Cortex of kidney (tissue), 1 donor: ENCODE data around the gene GPD2.
"Not testable (repeated sequence)": the region's sequence is repeated elsewhere in the genome, so short reads cannot be mapped to it uniquely, and the experiment has no call there.

Experiments used
- DNase-seq: peaks from one replicate; lab custom pipeline; 2025; lab: John Stamatoyannopoulos, UW

Gene GPD2

DNA sequence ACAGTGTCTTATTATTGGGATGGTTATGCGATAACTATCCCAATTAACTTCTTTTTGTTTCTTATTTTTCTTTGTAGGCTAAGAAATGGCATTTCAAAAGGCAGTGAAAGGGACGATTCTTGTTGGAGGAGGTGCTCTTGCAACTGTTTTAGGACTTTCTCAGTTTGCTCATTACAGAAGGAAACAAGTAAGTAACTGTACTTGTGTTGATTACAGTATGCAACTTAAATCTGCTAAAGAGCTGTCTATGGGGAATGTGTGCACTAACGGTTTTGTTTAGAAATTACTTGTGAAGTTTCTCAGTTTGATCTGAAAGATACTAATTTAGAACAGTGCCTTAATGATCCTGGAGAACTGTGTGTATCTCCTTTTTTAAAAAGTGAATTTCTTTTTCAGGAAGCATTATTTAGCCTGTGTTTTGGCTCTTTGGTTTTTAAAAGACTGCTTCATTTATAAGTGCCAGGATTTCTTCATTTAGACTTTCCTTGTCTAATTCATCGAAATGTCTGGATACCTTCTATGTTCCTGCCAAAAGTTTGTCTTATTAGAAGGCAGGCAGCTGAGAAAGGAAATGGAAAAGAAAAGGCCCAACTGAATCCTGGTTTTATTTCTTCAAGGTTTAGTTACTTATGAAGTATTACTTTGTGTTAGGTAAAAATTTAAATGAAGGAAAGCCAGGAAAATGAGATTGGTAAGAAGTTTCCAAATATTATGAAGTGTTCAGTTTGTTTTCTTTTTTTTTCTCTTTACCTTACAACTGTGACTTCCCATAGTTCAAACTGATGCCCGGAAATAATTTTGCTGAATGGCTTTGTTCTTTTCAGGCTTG lies 40.1 kb downstream of the GPD2 start:
- DNase-seq = no peak

DNA sequence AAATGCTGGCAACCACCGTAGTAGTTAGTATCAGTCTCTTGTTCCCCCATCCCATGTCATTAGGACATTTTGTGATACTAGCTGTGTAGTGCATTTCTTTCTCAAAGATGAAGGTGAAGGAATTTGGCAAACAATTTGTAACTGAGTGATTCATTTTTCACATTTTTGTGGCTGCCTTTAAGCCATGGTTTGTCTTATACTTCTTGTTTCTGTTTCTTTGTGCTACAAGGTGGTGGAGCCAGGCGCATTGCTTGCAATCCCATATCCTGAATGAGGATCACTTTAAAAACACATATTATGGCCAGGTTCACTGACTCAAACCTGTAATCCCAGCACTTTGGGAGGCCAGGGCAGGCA lies 40.6 kb downstream of the GPD2 start:
- no peak for DNase-seq

DNA sequence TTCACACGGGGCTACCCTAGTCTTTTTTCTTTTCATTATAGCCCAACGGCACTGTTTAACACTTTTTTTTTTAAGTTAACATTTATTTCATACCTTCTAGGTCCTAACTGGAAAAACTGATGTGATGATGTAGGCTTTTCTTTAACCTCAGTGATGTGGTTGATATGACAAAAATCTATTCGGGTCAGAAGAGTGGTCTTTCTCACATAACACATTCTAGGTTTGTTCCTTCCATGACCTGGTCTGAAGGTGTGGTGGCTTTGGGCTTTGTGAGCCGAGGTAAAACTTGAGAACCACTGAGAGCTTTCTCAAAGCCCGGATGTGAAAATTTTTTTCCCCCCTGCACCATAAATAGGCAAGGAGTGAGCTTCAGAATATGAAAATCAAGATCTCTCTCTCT lies 44.2 kb downstream of the GPD2 start:
- DNase-seq = no peak

DNA sequence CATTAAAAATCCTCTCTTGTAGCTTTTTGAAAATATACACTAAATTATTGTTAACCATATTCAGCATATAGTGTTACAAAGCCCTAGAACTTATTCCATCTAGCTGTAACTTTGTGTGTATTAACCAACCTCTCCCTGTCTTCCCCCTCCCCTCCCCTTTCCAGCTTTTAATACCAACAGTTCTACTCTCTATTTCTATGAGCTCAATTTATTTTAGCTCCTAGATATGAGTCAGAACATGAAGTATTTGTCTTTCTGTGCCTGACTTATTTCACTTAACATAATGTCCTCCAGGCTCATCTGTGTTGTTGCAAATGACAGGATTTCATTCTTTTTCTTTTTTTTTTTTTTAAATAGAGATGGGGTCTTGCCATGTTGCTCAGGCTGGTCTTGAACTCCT lies 45.1 kb downstream of the GPD2 start:
- no peak for DNase-seq

DNA sequence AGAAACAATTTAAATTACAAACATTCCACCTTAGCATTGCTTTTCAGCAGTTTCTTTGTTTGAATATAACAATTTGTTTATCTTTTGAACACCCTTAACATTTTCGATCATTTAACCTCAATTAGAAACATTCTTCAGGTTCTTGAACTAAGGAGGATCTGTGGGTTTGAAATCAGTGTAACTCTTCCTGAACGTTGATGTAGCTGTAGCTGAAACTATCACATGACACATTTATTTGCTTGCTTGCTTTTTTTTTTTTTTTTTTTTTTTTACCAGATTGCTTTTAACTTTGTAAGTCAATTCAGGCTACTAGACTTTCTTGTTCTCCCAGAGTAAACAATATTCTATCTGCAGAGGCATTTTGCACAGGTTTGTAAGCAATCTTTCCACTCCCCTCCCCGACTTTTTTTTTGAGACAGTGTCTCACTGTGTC lies 47.6 kb downstream of the GPD2 start:
- no peak for DNase-seq

DNA sequence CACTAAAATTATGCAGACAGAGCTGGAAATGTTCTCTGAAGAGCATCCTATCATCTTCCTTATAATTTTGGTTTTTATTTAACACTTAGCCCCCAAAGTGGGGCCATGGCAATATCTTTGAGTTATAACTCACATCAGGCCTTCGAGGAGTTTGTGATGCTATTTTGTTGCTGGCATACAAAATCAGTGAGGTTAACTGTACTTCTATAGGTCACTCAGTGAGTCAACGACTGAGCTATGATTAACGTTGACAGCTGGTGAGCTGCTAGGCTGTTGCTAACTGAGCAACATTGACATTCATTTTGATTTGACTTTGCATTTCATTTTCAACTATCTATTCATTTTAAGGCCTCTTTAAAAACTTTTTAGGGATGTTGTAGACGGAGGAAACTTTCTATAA lies 50.0 kb downstream of the GPD2 start:
- DNase-seq = no peak

DNA sequence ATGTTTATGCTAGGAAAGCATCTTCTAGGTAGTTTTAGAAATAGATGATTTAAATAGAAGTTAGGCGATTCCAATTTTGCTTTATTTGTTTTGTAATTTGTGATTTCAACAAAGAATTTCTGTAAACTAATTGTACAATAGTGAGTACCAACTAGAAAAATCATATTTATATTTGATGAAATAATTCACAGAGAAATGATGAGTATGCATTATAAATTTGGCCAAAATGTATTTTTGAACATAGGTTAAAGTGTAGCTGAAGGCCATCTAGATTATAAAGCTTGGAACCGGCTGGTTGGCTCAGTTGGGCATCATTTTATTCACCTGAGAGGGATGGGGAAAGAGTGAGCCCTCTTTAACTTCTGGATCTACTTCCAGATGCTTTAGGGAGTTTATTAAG lies 50.4 kb downstream of the GPD2 start:
- no peak for DNase-seq

DNA sequence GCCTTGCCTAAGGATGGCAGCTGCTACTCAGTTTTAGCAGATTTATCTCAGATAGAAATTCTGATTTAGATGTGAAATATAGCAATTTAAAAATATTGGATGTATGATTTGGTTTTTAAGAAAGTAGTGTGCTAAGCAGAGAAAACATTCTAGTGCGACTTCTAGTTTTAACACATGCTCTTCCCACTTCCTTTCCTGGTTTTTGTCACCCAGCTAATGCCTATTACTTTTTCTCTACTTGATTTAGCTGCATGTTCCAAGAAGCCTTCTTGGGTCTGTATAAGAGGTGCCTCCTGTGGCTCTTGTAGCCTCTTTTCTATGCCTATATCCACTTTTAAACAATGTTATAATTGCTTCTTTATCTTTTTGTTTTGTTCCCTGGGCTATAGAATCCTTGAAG lies 53.0 kb downstream of the GPD2 start:
- no peak for DNase-seq

DNA sequence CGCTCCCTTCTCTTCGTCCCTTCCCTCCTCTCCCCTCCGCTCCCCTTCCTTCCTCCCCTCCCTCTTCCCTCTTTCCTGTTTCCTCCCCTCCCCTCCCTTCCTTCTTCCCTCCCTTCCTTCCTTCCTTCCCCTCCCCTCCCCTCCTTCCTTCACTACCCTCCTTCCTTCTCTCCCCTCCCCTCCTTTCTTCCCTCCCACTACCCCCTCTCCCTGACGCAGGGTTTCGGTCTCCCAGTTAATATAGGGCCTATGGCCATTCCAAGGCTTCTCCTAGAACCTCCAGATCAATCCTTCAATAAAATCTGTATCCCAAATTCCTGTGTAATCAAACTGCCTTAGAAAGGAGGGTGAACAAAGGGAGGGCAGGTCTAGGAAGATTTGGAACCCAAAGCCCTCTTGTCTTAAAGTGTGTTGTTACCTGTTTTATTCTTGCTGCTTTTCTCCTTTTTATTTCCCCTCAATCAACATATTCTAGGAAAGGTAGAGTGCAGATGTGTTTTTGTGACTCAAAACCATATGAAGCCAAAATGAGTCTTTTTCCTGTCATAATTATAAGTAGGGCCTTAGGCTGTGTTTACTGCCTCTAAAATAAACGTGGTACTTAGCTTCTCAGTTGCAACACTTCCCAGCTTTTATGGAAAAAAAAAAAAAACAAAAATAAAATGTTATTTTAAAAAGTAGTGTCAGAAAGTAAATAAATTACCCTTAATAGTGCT lies 53.7 kb downstream of the GPD2 start:
- no peak for DNase-seq

DNA sequence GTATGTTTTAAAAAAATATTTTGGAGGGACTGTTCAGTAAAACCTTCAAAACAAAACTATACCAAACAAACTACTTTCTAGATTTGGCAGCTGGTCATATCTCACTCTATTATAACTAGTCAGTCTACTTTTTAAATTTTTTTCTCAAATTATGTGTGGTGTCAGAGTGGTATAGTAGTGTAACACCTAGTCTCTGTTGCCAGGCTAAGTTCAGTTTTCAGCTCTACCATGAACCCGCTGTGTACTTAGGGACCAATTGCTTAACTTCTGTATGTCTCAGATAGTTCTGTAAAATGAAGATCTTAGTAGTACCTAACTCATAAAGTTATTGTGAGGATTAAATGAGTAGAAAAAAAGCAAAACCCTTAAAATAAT lies 54.3 kb downstream of the GPD2 start:
- no peak for DNase-seq

DNA sequence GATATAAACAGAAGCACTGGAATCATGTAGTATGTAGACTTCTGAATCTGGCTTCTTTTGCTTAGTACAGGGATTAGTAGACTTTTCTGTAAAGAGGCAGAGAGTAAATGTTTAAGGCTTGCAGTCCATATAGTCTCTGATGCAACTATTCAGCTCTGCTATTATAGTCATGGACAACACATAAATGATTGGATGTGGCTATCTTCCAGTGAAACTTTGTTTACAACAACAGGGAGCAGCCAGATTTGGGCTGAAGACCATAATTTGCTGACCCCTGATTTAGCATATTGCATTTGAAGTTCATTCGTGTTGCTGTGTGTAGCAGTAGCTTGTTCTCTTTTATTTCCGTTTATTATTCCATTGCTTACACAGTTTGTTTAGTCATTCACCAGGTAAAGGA lies 55.0 kb downstream of the GPD2 start:
- no peak for DNase-seq

DNA sequence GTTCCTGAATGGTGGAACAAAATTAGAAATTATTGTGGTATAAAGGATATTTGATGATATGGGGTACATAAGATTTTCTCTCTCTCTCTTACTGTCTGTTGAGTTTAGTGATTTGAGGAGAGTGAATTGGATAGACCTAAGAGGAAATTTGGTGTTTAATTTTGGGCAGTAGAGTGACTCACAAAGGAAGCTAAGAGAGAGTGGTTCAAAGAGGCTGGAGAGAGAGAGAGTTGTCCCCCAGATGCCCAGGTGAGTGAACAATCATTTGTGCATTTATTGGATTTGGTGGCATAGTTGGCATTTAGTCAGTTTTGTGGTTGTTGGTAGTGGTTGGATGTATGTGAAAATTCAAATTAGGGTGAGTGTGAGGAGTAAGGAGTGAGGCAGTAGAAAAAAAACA lies 56.8 kb downstream of the GPD2 start:
- DNase-seq = no peak

DNA sequence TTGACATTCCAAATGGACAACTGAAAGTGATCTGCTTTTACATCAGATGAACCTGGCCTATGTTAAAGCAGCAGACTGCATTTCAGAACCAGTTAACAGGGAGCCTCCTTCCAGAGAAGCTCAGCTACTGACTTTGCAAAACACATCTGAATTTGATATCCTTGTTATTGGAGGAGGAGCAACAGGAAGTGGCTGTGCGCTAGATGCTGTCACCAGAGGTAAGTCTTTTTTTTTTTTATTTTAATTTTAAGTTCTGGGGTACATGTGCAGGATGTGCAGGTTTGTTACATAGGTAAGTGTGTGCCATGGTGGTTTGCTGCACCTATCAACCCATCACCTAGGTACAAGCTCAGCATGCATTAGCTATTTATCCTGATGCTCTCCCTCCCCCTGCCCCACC lies 59.8 kb downstream of the GPD2 start:
- not testable (repeated sequence) for DNase-seq

DNA sequence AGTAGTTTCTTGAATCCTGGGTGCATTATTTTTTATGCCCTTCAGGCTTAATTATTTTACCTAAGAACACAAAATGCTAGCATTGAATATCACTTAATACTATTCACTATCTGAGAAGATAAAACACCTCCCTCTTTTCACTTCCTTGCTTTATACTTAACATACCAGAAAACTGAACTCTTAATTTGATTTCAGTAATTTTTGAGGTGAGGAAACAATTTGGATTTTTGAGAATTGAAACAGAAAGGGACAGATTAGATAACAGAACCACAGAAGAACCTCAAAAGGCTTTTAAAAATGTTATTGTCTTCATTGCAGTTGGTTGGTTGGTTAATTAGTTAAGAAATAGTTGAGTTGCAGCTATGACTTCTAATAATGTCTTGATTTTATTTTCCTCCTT lies 69.5 kb downstream of the GPD2 start:
- no peak for DNase-seq

DNA sequence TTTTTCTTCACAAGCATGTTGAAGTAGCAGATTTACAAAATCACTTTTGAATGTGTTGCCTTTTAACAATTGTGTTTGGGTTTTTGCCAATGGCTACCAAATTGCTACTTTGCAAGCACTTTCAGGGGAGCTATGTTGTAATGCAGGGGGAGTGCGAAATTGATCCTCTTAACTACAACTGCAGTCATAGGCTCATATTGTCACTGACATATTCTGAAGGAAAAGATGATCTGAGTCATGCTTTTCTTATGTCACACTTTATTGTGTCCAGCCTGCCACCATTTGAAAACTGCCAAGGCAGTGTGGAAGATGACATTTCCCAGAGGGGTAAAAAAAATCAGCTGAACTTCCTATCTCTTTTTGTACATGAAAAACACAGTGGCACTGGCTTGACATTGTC lies 74.9 kb downstream of the GPD2 start:
- DNase-seq = no peak

DNA sequence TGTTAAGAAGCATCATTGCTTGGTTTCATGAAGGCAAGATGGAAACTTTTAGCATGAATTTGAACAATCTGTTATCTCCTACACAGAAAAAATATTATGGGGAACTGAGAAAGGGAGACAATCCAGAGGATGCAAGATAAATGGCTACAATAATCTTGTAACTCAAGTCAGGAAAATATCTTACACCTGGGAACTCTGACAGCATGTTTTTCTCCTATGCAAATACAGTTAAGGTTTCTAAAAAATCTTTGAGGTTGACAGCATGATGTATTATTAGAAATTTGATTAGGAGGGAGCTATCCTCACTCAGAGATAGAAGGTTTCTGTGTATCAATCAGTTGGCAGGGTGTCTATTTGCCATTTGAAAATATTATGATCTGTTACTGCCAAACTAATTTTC lies 75.6 kb downstream of the GPD2 start:
- DNase-seq = no peak

DNA sequence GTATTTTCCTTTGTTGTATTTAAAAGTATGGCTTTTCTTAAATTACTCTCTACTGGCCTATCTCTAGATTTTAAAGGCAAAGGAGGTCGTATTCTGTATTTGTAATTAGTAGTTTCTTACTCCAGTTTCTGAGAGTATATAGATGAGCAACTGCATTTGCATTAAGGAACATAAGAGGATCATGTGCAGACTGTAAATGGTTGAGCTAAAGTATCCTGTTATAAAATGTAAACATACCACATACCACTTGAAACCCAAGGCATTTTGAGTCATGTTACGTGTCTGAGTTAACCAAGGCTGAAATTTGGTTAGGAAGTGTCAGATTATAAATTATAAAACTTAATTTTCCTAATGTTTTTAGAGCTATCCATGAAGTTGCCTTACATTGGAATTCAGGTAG lies 76.3 kb downstream of the GPD2 start:
- no peak for DNase-seq

DNA sequence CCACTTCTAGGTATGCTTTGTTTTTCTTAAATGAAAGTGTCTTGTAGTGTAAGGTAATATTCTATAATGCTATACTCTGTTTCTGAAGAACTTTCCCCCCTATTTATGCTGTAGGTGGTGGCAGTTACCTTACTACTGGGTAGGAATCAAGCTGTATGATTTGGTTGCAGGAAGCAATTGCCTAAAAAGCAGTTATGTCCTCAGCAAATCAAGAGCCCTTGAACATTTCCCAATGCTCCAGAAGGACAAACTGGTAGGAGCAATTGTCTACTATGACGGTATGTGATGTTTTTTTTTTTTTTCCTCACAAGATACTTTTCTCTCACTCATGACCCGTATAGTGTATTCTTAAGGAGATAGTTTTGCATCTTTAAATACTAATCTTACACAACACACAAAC lies 77.0 kb downstream of the GPD2 start:
- DNase-seq = no peak

DNA sequence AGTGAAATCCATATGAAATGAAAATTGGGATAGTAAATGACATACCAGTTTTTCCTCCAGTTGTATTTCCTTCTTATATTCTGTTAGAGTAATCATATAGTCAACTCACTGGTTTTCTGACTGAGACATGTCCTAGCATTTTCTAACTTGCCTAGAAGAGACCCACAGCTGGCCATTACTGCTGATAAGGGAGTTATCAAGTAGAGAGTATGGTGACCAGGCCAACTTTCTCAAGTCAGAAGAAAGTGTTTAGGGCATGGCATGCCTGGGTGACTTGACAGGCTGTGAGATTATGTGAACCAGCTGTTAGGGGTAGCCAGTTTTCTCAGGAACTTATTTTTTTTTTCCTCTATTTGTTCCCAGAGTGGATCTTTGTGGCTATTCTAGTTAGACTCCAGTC lies 81.2 kb downstream of the GPD2 start:
- DNase-seq = no peak

DNA sequence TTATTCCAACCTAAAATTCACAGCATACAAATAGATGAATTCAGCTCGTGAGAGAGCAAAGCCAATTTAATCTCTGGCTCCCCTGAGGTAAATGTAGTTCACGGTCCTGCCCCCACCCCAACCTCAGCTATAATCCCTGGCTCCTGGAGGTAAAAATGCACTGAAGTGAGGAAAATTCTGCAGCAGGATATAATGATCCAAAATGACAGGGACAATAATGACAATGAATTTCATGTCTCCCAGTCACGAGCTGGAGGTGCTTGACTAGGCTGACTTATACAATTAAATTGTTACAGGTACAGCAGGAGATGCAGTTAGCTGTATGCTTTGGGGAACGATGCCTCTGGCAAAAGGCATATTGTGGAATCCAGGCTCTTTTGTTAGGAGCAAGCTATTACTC lies 82.0 kb downstream of the GPD2 start:
- no peak for DNase-seq

DNA sequence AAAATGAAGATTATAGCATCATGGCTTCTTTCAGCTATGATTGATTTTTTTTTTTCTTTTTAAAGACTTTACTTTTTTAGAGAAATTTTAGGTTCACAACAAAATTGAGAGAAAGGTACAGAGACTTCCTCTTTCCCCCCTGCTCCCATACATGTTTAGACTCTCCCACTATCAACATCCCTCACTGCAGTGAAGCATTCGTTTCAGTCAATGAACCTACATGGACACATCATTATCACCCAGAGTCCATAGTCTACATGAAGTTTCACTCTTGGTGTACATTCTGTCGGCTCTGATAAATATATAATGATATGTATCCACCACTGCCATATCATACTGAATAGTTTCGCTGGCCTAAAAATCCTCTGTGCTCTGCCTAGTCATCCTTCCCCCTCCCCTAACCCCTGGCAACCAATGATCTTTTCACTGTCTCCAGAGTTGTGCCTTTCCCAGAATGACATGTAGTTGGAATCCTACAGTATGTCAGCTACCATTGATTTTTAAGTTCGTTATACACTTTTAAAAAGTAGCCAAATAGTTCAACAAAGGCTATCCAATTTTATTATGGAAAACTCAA lies 86.8 kb downstream of the GPD2 start:
- DNase-seq = no peak

DNA sequence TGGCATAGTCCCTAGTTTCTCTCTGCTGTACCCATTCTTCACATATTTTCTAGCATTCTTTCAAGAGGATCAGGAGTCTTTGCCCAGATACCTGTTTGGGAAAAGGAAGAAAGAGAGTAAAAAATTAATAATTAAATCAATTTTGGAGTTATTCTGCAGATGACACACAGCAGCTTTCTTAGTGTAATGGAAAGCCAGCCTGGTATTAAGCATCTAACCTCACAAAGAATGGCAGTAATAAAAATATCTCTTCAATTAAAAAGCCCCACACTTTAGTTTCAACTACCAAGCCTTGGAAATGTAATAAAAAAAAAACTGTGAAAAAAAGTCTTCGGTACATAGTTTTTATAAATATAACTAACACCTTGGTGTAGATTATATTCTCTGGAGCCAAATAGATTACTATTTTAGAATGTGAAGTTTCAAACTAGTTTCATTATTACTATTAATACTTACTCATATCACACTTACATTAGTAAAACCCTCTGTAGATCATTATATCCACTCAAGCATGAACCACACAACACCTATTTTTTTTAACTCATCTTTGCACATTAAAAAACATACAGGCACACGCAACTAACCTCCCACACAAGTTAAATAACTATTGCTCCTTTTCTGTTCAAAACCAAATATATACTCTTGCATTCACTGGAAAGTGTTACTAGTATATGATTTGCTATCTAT lies 90.9 kb downstream of the GPD2 start:
- DNase-seq = no peak

DNA sequence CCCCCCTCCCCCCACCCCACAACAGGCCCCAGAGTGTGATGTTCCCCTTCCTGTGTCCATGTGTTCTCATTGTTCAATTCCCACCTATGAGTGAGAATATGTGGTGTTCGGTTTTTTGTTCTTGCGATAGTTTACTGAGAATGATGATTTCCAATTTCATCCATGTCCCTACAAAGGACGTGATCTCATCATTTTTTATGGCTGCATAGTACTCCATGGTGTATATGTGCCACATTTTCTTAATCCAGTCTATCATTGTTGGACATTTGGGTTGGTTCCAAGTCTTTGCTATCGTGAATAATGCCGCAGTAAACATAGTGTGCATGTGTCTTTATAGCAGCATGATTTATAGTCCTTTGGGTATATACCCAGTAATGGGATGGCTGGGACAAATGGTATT lies 92.4 kb downstream of the GPD2 start:
- not testable (repeated sequence) for DNase-seq
